Retina (tissue), 1 donor: ENCODE measurements around the gene N4BP3.
A peak's percentile ranks its signal among the peaks of the same experiment; 100 is the strongest.

Source experiments
- DNase-seq: peaks from one replicate; pipeline ENCODE4 v3.0.0-alpha.2; 2016

Gene N4BP3

DNA sequence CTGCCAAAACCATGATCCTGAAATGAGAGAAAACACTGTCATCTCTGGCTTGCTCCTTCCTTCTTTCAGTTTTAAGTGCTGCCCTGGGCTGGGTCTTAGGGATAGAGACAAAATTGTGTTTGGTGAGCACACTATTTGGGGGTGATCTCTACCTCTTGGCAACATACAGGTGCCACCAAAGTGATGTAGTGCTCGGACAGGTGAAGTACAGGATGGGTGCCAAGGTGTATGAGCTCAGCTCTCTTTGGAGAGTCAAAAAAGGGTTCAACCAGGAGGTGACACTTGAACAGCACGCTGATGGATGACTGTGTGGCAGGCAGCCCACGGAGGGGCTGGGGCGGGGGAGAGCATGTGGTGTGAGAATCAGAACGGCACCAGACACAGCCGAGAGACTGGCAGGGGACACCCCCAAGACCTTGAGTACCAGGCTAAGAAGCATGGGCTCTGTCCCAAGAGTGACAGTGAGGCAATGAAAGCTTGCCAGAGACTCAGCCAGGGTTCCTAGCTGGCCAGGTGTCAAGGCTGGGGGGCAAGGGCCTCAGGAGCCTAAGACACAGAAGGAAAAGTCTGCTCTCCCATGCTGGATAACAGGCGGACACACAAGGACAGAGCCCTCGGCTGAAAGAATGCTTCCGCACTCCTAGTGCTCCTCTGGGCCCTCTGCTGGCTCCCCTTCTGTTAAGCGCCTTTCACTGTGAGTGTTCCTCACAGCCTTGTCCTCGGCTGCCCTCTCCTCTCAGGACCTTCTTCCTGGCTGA is 37.8 kb downstream of the N4BP3 start:
- no peak for DNase-seq

DNA sequence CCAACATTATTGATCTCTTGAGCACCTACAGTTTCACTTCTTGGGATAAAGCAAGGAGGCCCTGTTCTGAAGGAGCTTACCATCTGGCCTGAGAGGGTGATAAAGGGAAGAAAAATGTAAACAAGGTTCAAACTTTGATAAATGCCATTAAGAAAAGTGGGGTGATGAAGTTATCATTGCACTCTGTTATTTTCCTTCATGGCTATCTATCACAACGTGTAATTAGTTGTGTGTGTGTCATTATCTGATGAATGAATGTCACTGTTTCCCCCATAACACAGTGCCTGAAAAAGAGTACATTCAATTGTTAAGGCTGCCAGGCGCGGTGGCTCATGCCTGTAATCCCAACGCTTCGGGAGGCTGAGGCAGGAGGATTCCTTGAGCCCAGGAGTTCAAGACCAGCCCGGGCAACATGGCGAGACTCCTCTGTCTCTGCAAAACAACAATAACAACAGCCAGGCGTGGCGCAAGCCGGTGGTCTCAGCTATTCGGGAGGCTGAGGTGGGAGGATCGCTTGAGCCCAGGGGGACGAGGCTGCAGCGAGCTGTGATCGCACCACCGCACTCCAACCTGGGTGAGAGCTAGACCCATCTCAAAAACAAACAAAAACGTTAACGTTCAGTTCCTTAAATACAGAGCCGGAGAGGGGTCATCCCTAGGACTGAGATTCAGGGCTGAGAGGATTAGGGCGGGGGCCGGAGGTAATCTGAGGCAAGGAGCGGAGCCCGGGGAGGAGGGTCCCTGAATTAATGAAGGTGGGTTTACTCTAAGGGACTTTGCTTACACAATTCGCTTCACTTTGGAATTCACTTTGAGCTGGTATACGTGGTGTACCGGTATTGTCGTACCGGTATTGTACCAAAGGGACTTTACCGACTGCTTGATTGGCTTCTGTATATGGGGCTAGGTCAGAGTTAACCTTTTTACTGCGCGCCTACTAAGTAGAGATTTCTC is 39.4 kb downstream of the N4BP3 start:
- DNase-seq: no peak

DNA sequence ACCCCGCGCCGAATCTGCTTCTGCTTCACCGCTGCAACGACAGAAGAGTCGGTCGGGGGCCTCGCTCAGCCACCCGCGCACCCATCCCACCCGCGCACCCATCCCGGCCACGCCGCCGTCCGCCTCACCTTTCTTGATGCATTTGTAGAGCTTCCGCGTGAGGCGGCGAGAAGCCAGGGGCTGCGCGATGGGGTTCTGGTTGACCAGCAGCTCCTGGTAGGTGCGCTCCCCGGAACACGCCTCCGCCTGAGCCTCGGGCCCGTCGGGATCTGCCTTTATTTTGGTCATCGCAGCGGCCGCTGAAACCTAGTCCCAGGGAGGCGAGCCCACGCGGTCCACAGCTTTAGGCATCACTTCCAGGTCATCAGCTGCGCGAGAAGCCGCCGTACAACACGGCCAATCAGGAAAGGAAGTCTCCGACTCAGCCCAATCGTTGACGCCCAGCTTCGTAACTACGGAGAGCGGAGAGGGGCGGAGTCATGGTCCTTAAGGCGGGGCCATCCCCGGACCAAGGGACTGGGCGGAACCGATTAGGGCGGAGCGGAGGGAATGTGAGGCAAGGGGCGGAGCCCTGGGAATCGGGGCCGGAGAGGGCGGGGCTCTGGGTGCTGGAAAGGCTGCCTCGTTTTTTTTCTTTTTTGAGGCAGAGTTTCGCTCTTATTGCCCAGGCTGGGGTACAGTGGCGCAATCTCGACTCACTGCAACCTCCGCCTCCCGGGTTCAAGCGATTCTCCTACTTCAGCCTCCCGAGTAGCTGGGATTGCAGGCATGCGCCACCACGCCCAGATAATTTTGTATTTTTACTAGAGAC is 40.4 kb downstream of the N4BP3 start, which contains the start of gene NHP2:
NHP2 (minus strand) TSS at position 356 of the 811 bp plus-strand sequence; CDS start at position 288, 68 bp downstream.
- DNase-seq: peak; percentile 97

DNA sequence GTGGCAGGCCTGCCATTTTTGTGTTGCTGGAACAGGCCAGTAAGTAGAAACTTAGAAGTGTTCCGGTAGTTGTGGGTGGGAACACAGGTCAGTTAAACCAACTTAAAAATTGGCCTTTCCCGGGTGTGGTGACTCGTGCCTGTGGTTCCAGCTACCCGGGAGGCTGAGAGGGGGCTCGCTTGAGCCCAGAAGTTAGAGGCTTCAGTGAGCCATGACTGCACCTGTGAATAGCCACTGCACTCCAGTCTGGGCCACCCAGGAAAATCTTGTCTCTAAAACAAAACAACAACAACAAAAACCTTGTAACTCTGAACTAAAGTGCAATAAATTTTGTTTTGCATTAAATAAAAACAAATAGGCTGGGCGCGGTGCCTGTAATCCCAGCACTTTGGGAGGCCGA is 41.7 kb downstream of the N4BP3 start:
- DNase-seq: no peak

DNA sequence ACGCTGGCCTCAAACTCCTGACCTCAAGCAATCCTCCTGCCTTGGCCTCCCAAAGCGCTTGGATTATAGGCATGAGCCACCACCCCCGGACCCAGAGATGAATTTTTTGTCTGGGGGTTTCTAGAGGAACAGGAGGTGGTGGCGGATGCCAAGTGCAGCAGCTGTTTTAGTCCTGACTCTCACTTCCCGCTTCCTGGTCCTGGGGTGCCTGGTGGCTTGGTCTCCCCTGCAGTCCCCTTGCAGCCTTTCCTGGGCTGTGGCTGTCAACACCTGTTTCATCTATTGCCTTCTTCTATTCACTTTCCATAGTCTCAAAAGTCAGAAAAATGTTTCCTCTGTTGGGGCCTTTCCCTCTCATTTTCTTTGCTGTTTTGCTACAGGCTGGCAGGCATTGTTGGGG is 46.8 kb downstream of the N4BP3 start:
- no peak for DNase-seq

DNA sequence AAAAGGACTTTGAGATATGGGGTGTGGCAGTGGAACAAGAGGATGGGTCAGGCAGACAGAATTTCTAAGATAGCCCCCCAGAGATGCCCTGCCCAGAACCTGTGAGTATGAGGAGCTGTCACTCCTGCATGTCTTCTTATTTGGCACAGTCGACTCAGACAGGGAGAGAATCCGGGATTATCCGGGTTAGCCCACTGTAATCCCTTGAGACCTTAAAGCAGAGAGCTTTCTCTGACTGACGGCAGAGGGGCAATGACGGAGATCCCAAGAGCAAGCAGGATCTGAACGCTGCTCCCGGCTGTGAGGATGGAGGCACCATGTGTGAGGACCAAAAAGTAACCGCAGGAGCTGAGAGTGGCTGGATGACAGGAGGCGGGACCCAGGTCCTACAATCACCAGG is 49.1 kb downstream of the N4BP3 start:
- DNase-seq: no peak

DNA sequence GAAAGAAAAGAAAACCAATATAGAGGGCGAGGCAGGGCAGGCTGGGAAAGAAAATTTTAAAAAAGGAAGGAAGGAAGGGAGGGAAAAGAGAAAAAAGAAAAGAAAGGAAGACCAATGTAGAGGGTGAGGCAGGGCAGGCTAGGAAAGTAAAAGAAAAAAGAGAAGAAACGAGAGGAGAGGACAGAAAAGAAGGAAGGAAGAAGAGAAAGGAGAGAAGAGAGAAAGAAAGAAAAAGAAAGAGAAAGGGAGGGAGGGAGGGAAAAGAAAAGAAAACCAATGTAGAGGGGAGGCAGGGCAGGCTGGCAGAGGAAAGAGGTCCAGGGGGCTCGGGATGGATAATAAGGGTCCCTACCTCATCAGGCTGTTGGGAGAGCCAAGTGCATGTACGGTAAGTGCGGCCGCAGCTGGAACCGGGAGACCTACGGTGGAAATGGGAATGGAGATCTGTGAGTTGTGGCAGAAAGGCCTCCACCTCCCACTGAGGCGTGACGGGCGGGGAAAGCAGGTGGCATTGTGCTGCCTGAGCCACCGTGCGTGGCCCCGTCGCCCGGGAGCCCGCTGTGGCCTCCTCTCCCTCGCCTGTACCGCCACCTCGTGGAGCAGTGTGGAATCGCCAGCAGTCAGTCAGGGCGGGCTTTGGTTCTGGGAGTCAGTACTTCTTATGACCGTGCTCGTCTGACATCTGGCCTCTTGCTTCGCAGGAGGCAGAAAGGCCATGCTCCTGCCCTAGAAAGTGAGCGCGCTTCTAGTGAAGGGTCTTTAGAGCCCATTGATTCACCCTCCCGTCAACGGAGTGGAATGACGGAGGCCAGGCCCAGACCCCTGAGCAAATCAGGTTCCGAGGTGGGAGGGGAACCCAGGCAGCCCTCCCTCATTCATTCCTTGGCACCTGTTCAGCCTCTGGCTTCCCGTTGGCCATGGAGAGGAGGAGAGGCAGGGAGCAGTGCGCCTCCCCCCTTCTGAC is 50.7 kb downstream of the N4BP3 start:
- peak; percentile 94 for DNase-seq

DNA sequence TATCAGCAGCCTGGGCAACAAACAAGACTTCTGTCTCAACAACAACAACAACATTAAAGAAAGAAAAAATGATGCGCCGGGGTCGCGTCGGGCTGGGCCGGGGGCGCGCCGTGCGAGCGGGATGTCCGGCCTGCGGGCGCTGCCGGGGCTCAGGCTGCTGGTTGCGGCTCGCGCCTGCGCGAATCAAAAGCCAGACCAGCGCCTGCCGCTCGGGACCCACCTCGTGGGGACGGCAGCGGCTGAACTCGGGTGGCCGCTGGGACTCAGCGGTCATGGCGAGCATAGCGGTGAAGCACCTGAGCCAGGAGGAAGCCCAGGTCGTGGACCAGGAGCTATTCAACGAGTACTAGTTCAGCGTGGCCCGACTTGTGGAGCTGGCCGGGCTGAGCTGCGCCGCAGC is 52.2 kb downstream of the N4BP3 start:
- peak; percentile 43 for DNase-seq

DNA sequence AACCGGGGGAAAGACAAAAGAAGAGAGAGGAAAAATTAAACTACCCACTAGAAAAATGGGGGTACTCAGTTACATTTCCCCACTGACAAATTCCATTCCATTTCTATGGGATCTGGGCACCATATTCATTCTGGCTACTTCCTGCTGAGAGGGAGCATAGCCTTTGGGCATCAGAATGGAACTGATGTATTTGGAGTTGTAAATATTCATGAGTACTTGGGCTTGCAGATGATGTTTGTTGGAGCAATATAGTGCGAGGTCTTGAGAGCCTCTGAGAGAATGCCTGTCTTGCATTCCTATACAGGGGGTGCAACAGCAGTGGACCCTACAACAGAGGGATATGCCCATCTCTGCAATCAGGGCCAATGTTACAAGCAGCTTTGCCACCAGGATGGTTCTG is 57.1 kb downstream of the N4BP3 start:
- DNase-seq: no peak

DNA sequence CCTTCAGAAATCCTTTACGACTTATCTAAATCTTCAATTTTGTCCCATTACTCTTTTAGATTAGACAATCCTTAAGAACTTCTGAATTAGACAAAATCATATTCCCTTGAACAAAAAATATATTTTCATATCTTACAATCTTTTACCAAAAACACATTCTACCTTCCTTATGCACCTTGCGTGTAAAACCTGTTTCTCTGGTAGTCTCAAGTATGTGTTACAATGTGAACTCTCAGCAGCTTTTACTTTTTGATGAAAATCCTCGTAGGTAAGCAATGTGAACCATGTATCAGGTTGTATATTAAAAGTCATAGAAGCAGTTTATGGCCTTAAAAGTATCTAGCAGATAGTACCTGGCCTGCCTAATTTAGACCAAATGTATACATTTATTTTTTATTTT is 61.1 kb downstream of the N4BP3 start:
- DNase-seq: no peak
